ENCODE data around the gene RUNX1.

The RUNX1 gene

DNA sequence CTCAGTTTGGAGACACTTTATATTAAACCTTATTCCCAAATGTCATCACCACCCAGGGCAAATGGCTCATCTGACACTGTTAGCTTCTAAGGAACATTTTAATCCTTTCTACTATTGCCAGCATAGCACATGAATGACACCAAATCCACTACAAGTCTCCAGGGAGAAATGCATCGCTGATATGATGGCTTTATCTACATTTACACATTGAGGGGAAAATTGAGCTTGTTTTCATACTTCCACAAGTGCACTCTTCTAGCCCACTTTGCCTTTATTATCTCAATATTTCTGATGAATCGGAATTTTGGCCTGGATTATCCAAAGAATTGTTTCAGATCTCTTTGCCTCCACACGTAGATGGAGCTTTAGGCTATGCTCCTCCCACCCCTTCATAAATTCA, 75.4 kb downstream of the RUNX1 start:
- no peaks in the 10 kb centered on the region for H3K79me1 ChIP-seq (ENCODE audit: low read length)
- no peak overlapping the region for H4K5ac ChIP-seq (ENCODE audit: low read length)
- no peak overlapping the region for H3K27ac ChIP-seq (ENCODE audit: low read depth, low read length)
- no peaks in the 10 kb centered on the region for H3K4me1 ChIP-seq (ENCODE audit: control insufficient read depth, low read depth, low read length)
- H2BK15ac ChIP-seq (replicated peaks; ENCODE audit: low read depth), result no peak overlapping the region
- H3K9ac ChIP-seq (ENCODE audit: low read length), result no peak overlapping the region
- H3K18ac ChIP-seq (ENCODE audit: low read length), result no peak overlapping the region
- H3K23ac ChIP-seq (ENCODE audit: low read length), result no peak overlapping the region
- no peak for DNase-seq
- no peak overlapping the region for H3K4me3 ChIP-seq (ENCODE audit: low read length)
- no CpG with 5 or more reads among the region's 3 CpGs for WGBS (ENCODE audit: extremely low coverage, insufficient coverage, low lambda C conversion rate)
- H2AK5ac ChIP-seq (ENCODE audit: low read length), result no peak overlapping the region
- no peak overlapping the region for H3K4ac ChIP-seq (ENCODE audit: low read depth, low read length)
- H3K4me2 ChIP-seq (ENCODE audit: low read length), result no peak overlapping the region
- H3K56ac ChIP-seq (ENCODE audit: low read length), result no peak overlapping the region
- no peaks in the 10 kb centered on the region for H3K36me3 ChIP-seq (ENCODE audit: control insufficient read depth, insufficient read depth, low read length)
- no peak overlapping the region for H2BK120ac ChIP-seq (ENCODE audit: low read depth, low read length)
- no peaks in the 10 kb centered on the region for H3K79me2 ChIP-seq (ENCODE audit: control insufficient read depth, insufficient read depth, low read length)
- no peak overlapping the region for H4K8ac ChIP-seq (ENCODE audit: low read depth, low read length)
- H2BK5ac ChIP-seq (ENCODE audit: low read length), result no peak overlapping the region
- no peaks in the 10 kb centered on the region for H3K27me3 ChIP-seq (ENCODE audit: insufficient read depth, low read length, poor library complexity)

DNA sequence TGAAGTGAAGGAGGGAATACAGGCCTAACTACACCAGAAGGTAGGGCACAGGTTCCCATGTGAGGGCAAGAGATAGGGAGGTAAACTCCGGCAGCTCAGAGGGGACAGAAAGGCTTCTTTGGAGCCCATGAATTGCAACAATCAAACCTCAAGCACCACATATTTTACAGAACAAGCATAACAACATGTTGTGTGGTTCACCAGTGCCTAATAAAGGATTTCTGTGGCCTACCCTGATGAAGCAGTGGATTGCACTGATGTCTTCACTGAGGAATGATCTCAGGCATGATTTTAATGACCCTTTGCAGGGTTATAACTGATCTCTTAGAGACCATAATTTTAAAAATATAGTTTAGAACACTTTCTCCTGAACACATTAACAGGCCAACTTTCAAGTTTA, 77.4 kb downstream of the RUNX1 start:
- Histone ChIP-seq H3K18ac (ENCODE audit: low read length) (no peak overlapping the region), H2BK15ac (replicated peaks; ENCODE audit: low read depth) (no peak overlapping the region), H4K8ac (ENCODE audit: low read depth, low read length) (no peak overlapping the region), H3K36me3 (ENCODE audit: control insufficient read depth, insufficient read depth, low read length) (no peaks in the 10 kb centered on the region), H3K4me2 (ENCODE audit: low read length) (no peak overlapping the region), H3K23ac (ENCODE audit: low read length) (no peak overlapping the region), H4K5ac (ENCODE audit: low read length) (no peak overlapping the region), H3K56ac (ENCODE audit: low read length) (no peak overlapping the region), H3K9ac (ENCODE audit: low read length) (no peak overlapping the region), H3K79me2 (ENCODE audit: control insufficient read depth, insufficient read depth, low read length) (no peaks in the 10 kb centered on the region), H3K79me1 (ENCODE audit: low read length) (no peaks in the 10 kb centered on the region), H3K27me3 (ENCODE audit: insufficient read depth, low read length, poor library complexity) (no peaks in the 10 kb centered on the region), H2BK5ac (ENCODE audit: low read length) (no peak overlapping the region), H3K4me3 (ENCODE audit: low read length) (no peak overlapping the region), H2AK5ac (ENCODE audit: low read length) (no peak overlapping the region), H3K4ac (ENCODE audit: low read depth, low read length) (no peak overlapping the region), H3K27ac (ENCODE audit: low read depth, low read length) (no peak overlapping the region), H2BK120ac (ENCODE audit: low read depth, low read length) (no peak overlapping the region), H3K4me1 (ENCODE audit: control insufficient read depth, low read depth, low read length) (no peaks in the 10 kb centered on the region)
- no CpG with 5 or more reads among the region's 1 CpG for WGBS (ENCODE audit: extremely low coverage, insufficient coverage, low lambda C conversion rate)
- DNase-seq, result no peak

DNA sequence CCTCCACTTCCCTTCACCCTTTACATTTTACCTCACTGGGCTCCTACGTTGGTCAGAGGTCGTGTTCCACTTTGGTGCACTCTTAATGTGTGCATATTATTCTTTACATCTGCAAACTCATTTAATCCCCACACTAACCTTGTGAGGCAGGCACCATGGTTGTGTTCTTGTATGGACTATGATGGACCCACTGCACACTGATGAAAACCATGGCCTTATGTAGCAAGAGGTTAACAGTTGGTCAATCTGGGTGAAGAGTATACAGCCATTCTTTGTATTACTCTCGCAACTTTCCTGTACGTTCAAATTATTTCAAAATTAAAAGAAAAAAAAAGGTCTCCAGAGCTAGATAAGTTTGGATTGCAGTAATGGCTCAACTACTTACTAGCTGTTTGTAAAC, 78.5 kb downstream of the RUNX1 start:
- Histone ChIP-seq H2BK15ac (replicated peaks; ENCODE audit: low read depth) (no peak overlapping the region), H3K56ac (ENCODE audit: low read length) (no peak overlapping the region), H3K36me3 (ENCODE audit: control insufficient read depth, insufficient read depth, low read length) (no peaks in the 10 kb centered on the region), H3K27ac (ENCODE audit: low read depth, low read length) (no peak overlapping the region), H2AK5ac (ENCODE audit: low read length) (no peak overlapping the region), H3K27me3 (ENCODE audit: insufficient read depth, low read length, poor library complexity) (no peaks in the 10 kb centered on the region), H3K23ac (ENCODE audit: low read length) (no peak overlapping the region), H2BK5ac (ENCODE audit: low read length) (no peak overlapping the region), H3K9ac (ENCODE audit: low read length) (no peak overlapping the region), H3K79me1 (ENCODE audit: low read length) (no peaks in the 10 kb centered on the region), H3K4me3 (ENCODE audit: low read length) (no peak overlapping the region), H2BK120ac (ENCODE audit: low read depth, low read length) (no peak overlapping the region), H3K4me1 (ENCODE audit: control insufficient read depth, low read depth, low read length) (no peaks in the 10 kb centered on the region), H3K79me2 (ENCODE audit: control insufficient read depth, insufficient read depth, low read length) (no peaks in the 10 kb centered on the region), H4K8ac (ENCODE audit: low read depth, low read length) (no peak overlapping the region), H3K4ac (ENCODE audit: low read depth, low read length) (no peak overlapping the region), H3K4me2 (ENCODE audit: low read length) (no peak overlapping the region), H3K18ac (ENCODE audit: low read length) (no peak overlapping the region), H4K5ac (ENCODE audit: low read length) (no peak overlapping the region)
- whole genome bisulfite sequencing (ENCODE audit: extremely low coverage, insufficient coverage, low lambda C conversion rate), result no CpG with 5 or more reads among the region's 4 CpGs
- DNase-seq, result no peak

DNA sequence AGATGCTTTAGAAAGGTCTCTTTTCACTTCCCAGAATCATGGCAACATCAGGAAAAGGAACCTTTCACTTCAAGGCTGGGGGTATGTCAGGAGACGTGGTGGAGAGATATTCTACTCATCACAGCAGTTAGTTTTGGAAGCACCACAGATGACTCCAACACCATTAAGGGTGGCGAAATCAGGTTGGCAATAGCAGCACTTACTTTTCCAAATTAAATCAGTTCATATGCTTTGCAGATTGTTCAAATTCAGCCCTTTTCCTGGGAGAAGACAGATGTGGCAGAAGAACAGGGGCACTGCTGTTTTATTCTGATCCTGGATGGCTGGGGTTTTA, 79.0 kb downstream of the RUNX1 start:
- no peak overlapping the region for H4K8ac ChIP-seq (ENCODE audit: low read depth, low read length)
- no peak overlapping the region for H2BK5ac ChIP-seq (ENCODE audit: low read length)
- H3K56ac ChIP-seq (ENCODE audit: low read length), result no peak overlapping the region
- no peaks in the 10 kb centered on the region for H3K36me3 ChIP-seq (ENCODE audit: control insufficient read depth, insufficient read depth, low read length)
- H3K27me3 ChIP-seq (ENCODE audit: insufficient read depth, low read length, poor library complexity), result no peaks in the 10 kb centered on the region
- H2BK15ac ChIP-seq (replicated peaks; ENCODE audit: low read depth), result no peak overlapping the region
- no peak overlapping the region for H3K27ac ChIP-seq (ENCODE audit: low read depth, low read length)
- H3K79me2 ChIP-seq (ENCODE audit: control insufficient read depth, insufficient read depth, low read length), result no peaks in the 10 kb centered on the region
- H3K23ac ChIP-seq (ENCODE audit: low read length), result no peak overlapping the region
- no peak overlapping the region for H3K9ac ChIP-seq (ENCODE audit: low read length)
- H3K4me2 ChIP-seq (ENCODE audit: low read length), result no peak overlapping the region
- no CpG with 5 or more reads among the region's 2 CpGs for WGBS (ENCODE audit: extremely low coverage, insufficient coverage, low lambda C conversion rate)
- H3K79me1 ChIP-seq (ENCODE audit: low read length), result no peaks in the 10 kb centered on the region
- no peak overlapping the region for H3K4me3 ChIP-seq (ENCODE audit: low read length)
- no peak for DNase-seq
- no peak overlapping the region for H2AK5ac ChIP-seq (ENCODE audit: low read length)
- H3K4ac ChIP-seq (ENCODE audit: low read depth, low read length), result no peak overlapping the region
- no peak overlapping the region for H4K5ac ChIP-seq (ENCODE audit: low read length)
- no peak overlapping the region for H3K18ac ChIP-seq (ENCODE audit: low read length)
- H2BK120ac ChIP-seq (ENCODE audit: low read depth, low read length), result no peak overlapping the region
- no peaks in the 10 kb centered on the region for H3K4me1 ChIP-seq (ENCODE audit: control insufficient read depth, low read depth, low read length)

DNA sequence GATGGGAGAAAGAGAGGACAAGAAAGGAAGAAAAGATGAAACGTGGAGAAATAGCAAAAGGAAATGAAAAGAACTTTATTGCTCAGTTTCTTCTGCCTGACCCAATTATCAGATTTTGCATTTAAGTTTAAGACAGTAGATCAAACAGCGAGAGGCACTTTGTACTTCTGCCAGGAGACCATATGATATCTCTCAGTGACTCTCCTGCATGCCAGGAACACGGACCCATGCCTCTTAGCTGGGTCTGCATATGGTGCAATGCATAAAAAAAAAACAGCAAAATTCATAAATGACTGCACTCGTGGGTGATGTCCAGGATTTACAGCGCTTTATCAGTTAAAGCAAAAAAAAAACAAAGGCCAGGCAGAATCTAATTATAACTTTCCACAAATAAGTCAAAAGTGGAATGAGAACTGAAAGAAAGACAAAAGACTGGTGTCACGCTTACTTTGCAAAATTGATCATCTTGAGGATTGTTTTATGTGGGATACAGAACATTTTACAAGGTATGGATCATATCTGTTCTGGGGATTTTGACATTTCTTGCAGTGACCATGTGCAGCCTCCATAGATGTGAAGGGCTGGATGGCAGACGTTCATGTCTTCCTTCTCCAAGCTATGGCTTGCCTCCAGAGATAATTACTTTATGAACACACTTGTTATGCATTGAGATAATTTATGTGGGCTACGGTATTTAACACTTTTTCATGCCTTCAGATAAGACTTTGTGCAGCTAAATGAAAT, 79.5 kb downstream of the RUNX1 start:
- H3K4me3 ChIP-seq (ENCODE audit: low read length), result no peak overlapping the region
- H3K4me1 ChIP-seq (ENCODE audit: control insufficient read depth, low read depth, low read length), result no peaks in the 10 kb centered on the region
- H3K79me2 ChIP-seq (ENCODE audit: control insufficient read depth, insufficient read depth, low read length), result no peaks in the 10 kb centered on the region
- no peak overlapping the region for H2BK5ac ChIP-seq (ENCODE audit: low read length)
- H3K27ac ChIP-seq (ENCODE audit: low read depth, low read length), result no peak overlapping the region
- H3K18ac ChIP-seq (ENCODE audit: low read length), result no peak overlapping the region
- no peak overlapping the region for H3K4ac ChIP-seq (ENCODE audit: low read depth, low read length)
- H2BK120ac ChIP-seq (ENCODE audit: low read depth, low read length), result no peak overlapping the region
- no peak overlapping the region for H3K23ac ChIP-seq (ENCODE audit: low read length)
- H3K27me3 ChIP-seq (ENCODE audit: insufficient read depth, low read length, poor library complexity), result no peaks in the 10 kb centered on the region
- no peaks in the 10 kb centered on the region for H3K36me3 ChIP-seq (ENCODE audit: control insufficient read depth, insufficient read depth, low read length)
- H3K9ac ChIP-seq (ENCODE audit: low read length), result no peak overlapping the region
- no peak for DNase-seq
- no peak overlapping the region for H4K5ac ChIP-seq (ENCODE audit: low read length)
- H3K4me2 ChIP-seq (ENCODE audit: low read length), result no peak overlapping the region
- H4K8ac ChIP-seq (ENCODE audit: low read depth, low read length), result no peak overlapping the region
- WGBS (ENCODE audit: extremely low coverage, insufficient coverage, low lambda C conversion rate), result no CpG with 5 or more reads among the region's 8 CpGs
- no peak overlapping the region for H3K56ac ChIP-seq (ENCODE audit: low read length)
- H2AK5ac ChIP-seq (ENCODE audit: low read length), result no peak overlapping the region
- no peaks in the 10 kb centered on the region for H3K79me1 ChIP-seq (ENCODE audit: low read length)
- no peak overlapping the region for H2BK15ac ChIP-seq (replicated peaks; ENCODE audit: low read depth)
